Measurements from ENCODE around the gene RAB7A. TPM values are rescaled to one million over a fixed set of nuclear protein-coding genes. Genes with fewer than 3 reads are reported as not detected.

Gene RAB7A
- total RNA-seq, 1 experiment from 2014 or later: 233 TPM

DNA sequence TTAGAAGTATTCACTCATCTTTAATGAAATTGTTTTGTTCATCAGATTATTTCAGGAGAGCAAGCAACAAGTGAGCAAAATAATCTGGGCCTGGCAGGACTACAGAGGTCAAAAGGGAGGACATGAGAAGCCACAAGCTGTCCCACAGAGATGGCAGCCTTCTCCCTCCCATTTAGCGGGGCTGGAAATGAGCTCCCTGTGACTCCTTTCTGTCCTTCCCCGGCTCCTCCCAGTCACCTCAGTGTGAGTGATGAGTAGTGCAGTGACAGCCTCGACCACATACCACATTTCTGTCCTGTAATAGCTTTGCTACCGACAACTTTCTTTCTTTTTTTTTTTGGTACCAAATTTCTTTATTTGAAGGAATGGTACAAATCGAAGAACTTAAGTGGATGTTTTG lies 38.0 kb downstream of the RAB7A start:
- no peak for ATAC-seq
- Histone ChIP-seq H3K4me1 (ENCODE audit: control insufficient read depth in 1 of 2, insufficient read depth in 2 of 2, low read length in 2 of 2) (no peaks in the 10 kb centered on the region), H3K79me2 (ENCODE audit: insufficient read depth, low read length) (peaks cover 94% of the 10 kb centered on the region)

DNA sequence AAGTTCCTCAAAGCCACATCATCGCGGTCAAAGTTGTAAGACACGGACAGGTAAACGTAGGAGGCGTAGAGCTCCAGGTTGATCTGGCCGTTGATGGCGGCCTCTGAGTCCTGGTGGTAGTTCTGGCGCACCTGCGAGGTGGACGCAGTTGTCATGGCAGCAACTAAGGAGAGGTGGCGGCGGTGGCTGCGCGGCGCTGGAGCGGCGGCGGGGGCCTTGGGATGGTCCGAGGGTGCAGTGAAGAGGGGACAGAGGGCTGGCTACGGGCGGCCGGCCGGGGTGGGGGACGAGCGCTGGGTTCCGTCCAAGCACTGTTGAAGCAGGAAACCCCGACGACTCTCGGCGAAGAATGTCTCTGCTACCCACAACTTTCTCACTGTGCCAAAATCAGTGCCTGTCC lies 38.9 kb downstream of the RAB7A start:
- no peak for DNase-seq (ENCODE audit: low read depth, low spot score)
- peaks cover 97% of the 10 kb centered on the region for H3K79me2 ChIP-seq (ENCODE audit: insufficient read depth, low read length)
- no TSS peak for BruUV-seq (replicated peaks)
- H3K4me2 ChIP-seq (ENCODE audit: low read length): no peak overlapping the region
- H3K9ac ChIP-seq (ENCODE audit: low read length): no peak overlapping the region
- intact Hi-C loops (cut with micrococcal nuclease): no loop called here
- no peaks in the 10 kb centered on the region for H3K27me3 ChIP-seq (ENCODE audit: insufficient read depth, low read length)
- H3K9me3 ChIP-seq (ENCODE audit: control insufficient read depth in 1 of 2, insufficient read depth in 1 of 2, low read depth in 1 of 2, low read length in 2 of 2): no peaks in the 10 kb centered on the region
- ChIA-PET CTCF (no interaction called here), POLR2A (no interaction called here), RAD21 (ENCODE audit: low non-redundant PET in 1 of 2, low total read pairs in 2 of 2, uncharacterized antibody in 2 of 2, unreplicated experiment in 2 of 2) (no interaction called here)
- H3K4me1 ChIP-seq (ENCODE audit: control insufficient read depth in 1 of 2, insufficient read depth in 2 of 2, low read length in 2 of 2): peaks cover 0 to 5% of the 10 kb centered on the region in 2 experiments; a peak in 1 of 4 replicates
- H2AFZ ChIP-seq (ENCODE audit: low read depth, low read length, poor library complexity, severe bottlenecking): no peak overlapping the region
- H4K20me1 ChIP-seq (ENCODE audit: insufficient read depth): peaks cover 27% of the 10 kb centered on the region
- ATAC-seq: no peak
- no peaks in the 10 kb centered on the region for H3K9me2 ChIP-seq (ENCODE audit: insufficient read depth)
- H3K36me3 ChIP-seq (ENCODE audit: control insufficient read depth in 1 of 2, insufficient read depth in 2 of 2, low read length in 2 of 2): peaks cover 0 to 7% of the 10 kb centered on the region in 2 experiments; a peak in 1 of 4 replicates
- TF ChIP-seq RAD21 (IDR thresholded peaks at IDR 0.05; ENCODE audit: low read depth): no peak
- TF ChIP-seq MAX (IDR thresholded peaks at IDR 0.05): no peak
- TF ChIP-seq SIN3A (IDR thresholded peaks at IDR 0.05; ENCODE audit: low read depth): no peak
- TF ChIP-seq POLR2AphosphoS5 (IDR thresholded peaks at IDR 0.05; ENCODE audit: low read depth, low read length): no peak
- no peak for TF ChIP-seq ZNF274 (IDR thresholded peaks at IDR 0.05; ENCODE audit: low read depth, low read length)
- no peak for TF ChIP-seq SRF (IDR thresholded peaks at IDR 0.05; ENCODE audit: low read depth)
- TF ChIP-seq ZFX (IDR thresholded peaks at IDR 0.05): no peak
- TF ChIP-seq YY1 (IDR thresholded peaks at IDR 0.05; ENCODE audit: extremely low read depth, insufficient replicate concordance, low read depth, low read length): no peak
- no peak for TF ChIP-seq POLR2A (IDR thresholded peaks at IDR 0.05; ENCODE audit: borderline replicate concordance, extremely low read depth, insufficient read depth, insufficient read length)
- no peak overlapping the region for H3K4me3 ChIP-seq (replicated peaks in 1 of 2; ENCODE audit: low read depth in 1 of 2, low read length in 2 of 2)
- no peak overlapping the region for H3K27ac ChIP-seq (ENCODE audit: low read depth, low read length)

More for the DNA sequence above, 38.0 kb downstream of the RAB7A start:
- BruUV-seq (replicated peaks): no TSS peak
- Histone ChIP-seq H3K27ac (ENCODE audit: low read depth, low read length) (no peak overlapping the region), H3K36me3 (ENCODE audit: control insufficient read depth in 1 of 2, insufficient read depth in 2 of 2, low read length in 2 of 2) (peaks cover 0 to 7% of the 10 kb centered on the region in 2 experiments; a peak in 1 of 4 replicates), H3K9me2 (ENCODE audit: insufficient read depth) (no peaks in the 10 kb centered on the region), H3K9me3 (ENCODE audit: control insufficient read depth in 1 of 2, insufficient read depth in 1 of 2, low read depth in 1 of 2, low read length in 2 of 2) (no peaks in the 10 kb centered on the region), H3K9ac (ENCODE audit: low read length) (no peak overlapping the region), H3K27me3 (ENCODE audit: insufficient read depth, low read length) (no peaks in the 10 kb centered on the region), H4K20me1 (ENCODE audit: insufficient read depth) (peaks cover 19% of the 10 kb centered on the region), H3K4me2 (ENCODE audit: low read length) (no peak overlapping the region), H2AFZ (ENCODE audit: low read depth, low read length, poor library complexity, severe bottlenecking) (no peak overlapping the region), H3K4me3 (replicated peaks in 1 of 2; ENCODE audit: low read depth in 1 of 2, low read length in 2 of 2) (no peak overlapping the region)
- TF ChIP-seq SIN3A (IDR thresholded peaks at IDR 0.05; ENCODE audit: low read depth): no peak
- TF ChIP-seq ZBTB33 (IDR thresholded peaks at IDR 0.05; ENCODE audit: extremely low read depth, insufficient replicate concordance, low read length): no peak
- TF ChIP-seq EGR1 (IDR thresholded peaks at IDR 0.05; ENCODE audit: low read depth): no peak
- TF ChIP-seq JUND (IDR thresholded peaks at IDR 0.05): no peak
- TF ChIP-seq ZFX (IDR thresholded peaks at IDR 0.05): no peak
- TF ChIP-seq TCF7L2 (IDR thresholded peaks at IDR 0.05; ENCODE audit: borderline replicate concordance, extremely low read depth, insufficient read depth, insufficient read length): no peak
- TF ChIP-seq RAD21 (IDR thresholded peaks at IDR 0.05; ENCODE audit: low read depth): no peak
- TF ChIP-seq SP1 (IDR thresholded peaks at IDR 0.05; ENCODE audit: low read depth): no peak
- POLR2A ChIA-PET: no interaction called here
- intact Hi-C loops (cut with micrococcal nuclease): no loop called here
- CTCF ChIA-PET: no interaction called here
- no peak for DNase-seq (ENCODE audit: low read depth, low spot score)
- RAD21 ChIA-PET (ENCODE audit: low non-redundant PET in 1 of 2, low total read pairs in 2 of 2, uncharacterized antibody in 2 of 2, unreplicated experiment in 2 of 2): interaction anchor here in 1 of 2 experiments (0.5 to 0.6 kb wide), 2 partner anchors 32 to 72 kb away, joined by 3 read pairs; no protein-coding TSS in a partner anchor

Data from HCT116 (cell line).